ENCODE measurements around the gene SLC27A3.

Gene SLC27A3

DNA sequence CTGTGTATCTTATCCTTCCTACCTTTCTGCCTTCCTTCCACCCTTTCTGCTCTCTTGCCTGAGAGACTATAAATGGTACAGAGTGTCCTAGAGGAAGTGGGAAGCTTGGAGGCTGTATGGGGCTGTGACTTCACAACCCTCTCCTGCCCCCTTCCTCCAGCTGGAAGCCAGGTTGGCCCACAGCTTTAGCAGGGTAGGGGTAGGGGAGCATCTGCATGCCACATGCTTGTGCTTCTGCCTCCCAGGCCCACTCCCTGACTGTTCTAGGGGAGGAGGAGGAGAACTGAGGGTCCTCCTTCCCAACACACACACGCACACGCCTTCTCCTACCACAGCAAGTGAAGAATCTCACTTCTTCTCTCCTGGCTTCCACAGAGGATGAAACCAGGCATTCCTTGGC is 3.9 kb upstream of the SLC27A3 start:
- TF ChIP-seq, protein P1, sequence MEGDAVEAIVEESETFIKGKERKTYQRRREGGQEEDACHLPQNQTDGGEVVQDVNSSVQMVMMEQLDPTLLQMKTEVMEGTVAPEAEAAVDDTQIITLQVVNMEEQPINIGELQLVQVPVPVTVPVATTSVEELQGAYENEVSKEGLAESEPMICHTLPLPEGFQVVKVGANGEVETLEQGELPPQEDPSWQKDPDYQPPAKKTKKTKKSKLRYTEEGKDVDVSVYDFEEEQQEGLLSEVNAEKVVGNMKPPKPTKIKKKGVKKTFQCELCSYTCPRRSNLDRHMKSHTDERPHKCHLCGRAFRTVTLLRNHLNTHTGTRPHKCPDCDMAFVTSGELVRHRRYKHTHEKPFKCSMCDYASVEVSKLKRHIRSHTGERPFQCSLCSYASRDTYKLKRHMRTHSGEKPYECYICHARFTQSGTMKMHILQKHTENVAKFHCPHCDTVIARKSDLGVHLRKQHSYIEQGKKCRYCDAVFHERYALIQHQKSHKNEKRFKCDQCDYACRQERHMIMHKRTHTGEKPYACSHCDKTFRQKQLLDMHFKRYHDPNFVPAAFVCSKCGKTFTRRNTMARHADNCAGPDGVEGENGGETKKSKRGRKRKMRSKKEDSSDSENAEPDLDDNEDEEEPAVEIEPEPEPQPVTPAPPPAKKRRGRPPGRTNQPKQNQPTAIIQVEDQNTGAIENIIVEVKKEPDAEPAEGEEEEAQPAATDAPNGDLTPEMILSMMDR (conservative IDR thresholded peaks at IDR 0.05; ENCODE audit: low read length): no peak
- no peak overlapping the region for H3K4me3 ChIP-seq (ENCODE audit: low read length)
- DNase-seq (ENCODE audit: low read depth): no peak

- H3K4me3 ChIP-seq (ENCODE audit: low read length): no peak overlapping the region
- TF ChIP-seq, protein P1 (conservative IDR thresholded peaks at IDR 0.05; ENCODE audit: low read length): peak; percentile 45
- DNase-seq (ENCODE audit: low read depth): no peak
Observed at GRCh38 chr1:153771841-153772593, 3.2 kb upstream of the SLC27A3 start.

DNA sequence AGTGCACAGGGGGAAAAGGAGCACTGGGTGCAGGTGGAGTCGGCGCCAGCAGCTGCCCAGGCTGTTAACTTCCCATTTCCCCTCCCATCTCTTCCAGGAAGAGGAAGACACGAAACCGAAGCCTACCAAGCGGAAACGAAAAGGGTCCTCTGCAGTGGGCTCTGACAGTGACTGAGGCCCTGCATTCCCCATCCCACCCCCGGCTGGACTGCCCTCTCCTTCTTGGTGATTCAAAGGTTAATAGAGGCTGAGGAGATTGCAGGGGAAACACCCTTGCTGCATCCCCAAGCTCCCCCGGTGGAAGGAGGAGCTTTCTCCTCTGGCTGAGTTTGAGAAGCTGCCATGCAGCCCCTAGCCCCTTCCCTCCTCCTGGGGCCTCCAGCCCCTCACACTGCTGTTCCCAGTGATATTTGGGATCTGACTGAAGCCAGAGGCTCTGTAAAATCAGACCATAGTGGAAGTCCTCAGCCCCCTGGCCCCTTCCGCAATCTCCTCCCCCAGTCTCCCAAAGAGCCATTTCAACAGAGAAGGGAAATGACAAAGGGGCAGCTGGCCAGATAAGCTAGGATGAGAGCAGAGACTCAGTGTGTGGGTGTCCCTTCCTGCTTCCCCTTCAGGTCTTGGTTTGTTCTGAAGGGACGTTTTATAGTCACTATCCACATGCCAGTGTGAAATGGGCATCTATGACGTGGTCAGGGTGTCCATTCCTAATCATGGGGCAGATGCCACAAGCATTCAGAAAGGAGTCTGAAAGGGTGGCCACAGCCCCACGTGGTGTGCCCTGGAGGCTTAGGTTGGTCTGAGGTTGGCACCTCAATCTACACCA is 1.9 kb upstream of the SLC27A3 start:
- TF ChIP-seq, protein P1 (conservative IDR thresholded peaks at IDR 0.05; ENCODE audit: low read length): no peak
- no peak for DNase-seq (ENCODE audit: low read depth)
- no peak overlapping the region for H3K4me3 ChIP-seq (ENCODE audit: low read length)

DNA sequence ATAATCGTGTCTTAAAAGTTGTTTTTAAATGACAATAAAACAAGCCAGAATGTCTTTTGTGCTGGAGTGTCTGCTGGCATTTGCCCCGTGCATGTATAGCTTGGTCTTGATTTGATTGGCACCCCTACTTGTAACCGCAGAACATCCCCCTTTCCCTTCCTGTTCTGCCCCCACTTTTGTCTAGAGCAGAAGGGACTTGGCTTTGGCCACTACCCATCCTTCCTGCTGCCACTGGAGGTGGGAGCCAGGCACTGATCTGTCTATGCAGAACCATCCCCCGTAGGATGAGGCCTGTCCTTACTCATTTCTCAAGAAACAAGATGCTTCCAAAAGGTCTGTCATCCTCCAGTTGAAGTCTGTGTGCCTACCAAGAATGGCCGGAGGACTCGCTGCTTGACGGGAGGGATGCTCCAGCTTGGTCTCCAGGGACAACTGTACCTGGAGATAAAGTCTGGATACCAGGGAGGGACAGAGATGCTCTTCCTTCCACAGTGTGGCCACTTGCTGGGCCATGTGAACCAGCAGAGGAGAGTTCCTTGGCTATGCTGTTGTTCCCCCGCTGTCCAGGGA is 1.1 kb upstream of the SLC27A3 start:
- no peak for DNase-seq (ENCODE audit: low read depth)
- no peak overlapping the region for H3K4me3 ChIP-seq (ENCODE audit: low read length)
- TF ChIP-seq, protein P1 (conservative IDR thresholded peaks at IDR 0.05; ENCODE audit: low read length): no peak

DNA sequence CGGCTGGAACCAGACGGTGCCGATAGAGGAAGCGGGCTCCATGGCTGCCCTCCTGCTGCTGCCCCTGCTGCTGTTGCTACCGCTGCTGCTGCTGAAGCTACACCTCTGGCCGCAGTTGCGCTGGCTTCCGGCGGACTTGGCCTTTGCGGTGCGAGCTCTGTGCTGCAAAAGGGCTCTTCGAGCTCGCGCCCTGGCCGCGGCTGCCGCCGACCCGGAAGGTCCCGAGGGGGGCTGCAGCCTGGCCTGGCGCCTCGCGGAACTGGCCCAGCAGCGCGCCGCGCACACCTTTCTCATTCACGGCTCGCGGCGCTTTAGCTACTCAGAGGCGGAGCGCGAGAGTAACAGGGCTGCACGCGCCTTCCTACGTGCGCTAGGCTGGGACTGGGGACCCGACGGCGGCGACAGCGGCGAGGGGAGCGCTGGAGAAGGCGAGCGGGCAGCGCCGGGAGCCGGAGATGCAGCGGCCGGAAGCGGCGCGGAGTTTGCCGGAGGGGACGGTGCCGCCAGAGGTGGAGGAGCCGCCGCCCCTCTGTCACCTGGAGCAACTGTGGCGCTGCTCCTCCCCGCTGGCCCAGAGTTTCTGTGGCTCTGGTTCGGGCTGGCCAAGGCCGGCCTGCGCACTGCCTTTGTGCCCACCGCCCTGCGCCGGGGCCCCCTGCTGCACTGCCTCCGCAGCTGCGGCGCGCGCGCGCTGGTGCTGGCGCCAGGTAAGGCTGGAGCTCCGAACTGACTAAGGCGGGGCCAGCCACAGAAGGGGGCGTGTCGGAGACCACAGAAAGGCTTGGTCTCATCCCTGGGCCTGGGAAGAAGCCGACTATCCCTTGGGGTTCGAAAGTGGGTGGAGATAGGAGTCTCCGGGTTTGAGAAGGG is 486 bp downstream of the SLC27A3 start:
- peak; percentile 56 for DNase-seq (ENCODE audit: low read depth)
- TF ChIP-seq, protein P1 (conservative IDR thresholded peaks at IDR 0.05; ENCODE audit: low read length): no peak
- peak overlapping the region; percentile 72 for H3K4me3 ChIP-seq (ENCODE audit: low read length)

GRCh38 chr1:153776352-153776751 is 1.1 kb downstream of the SLC27A3 start:
- no peak for DNase-seq (ENCODE audit: low read depth)
- TF ChIP-seq, protein P1 (conservative IDR thresholded peaks at IDR 0.05; ENCODE audit: low read length): no peak

More at GRCh38 chr1:153776352-153776751, 1.1 kb downstream of the SLC27A3 start:
- peak overlapping the region; percentile 72 for H3K4me3 ChIP-seq (ENCODE audit: low read length)

Data from AG10803 (cell line).